SH-SY5Y (cell line): ENCODE results near the gene TRPM3.

Experiments
- GATA2 ChIP-seq: IDR thresholded peaks from 2 replicates; pipeline ENCODE4 v1.6.1; 2011; ENCODE audit warnings: mild to moderate bottlenecking, low read depth, low read length
- GATA3 ChIP-seq: IDR thresholded peaks from 2 replicates; pipeline ENCODE4 v1.6.1; 2011; ENCODE audit warnings: low read depth, mild to moderate bottlenecking, low read length, moderate library complexity

- no peak for TF ChIP-seq GATA2
- TF ChIP-seq GATA3: no peak
Observed at GRCh38 chr9:70881333-70881732, 240.1 kb downstream of the TRPM3 start.
